ENCODE data around the gene CCT5.

CCT5 gene

DNA sequence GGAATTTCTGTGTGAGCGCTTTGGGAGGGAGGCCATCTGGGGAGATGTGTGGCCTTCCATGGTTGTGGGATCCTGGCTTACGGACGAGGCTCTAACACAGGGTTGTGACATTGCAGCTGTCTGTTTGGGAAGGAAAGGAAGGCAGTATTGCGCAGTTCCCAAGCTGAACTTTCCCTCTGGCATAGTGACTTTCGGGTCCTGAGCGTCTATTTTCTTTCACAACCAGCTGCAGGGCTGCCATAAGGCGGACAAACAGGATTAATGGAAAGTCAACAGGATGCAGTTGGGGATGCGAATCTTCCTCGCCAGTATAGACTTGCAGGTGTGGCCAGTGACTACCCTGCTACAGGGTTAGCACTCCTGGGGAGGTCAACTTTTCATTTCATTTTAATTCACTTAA, 25.9 kb downstream of the CCT5 start:
- TF ChIP-seq, protein P1, sequence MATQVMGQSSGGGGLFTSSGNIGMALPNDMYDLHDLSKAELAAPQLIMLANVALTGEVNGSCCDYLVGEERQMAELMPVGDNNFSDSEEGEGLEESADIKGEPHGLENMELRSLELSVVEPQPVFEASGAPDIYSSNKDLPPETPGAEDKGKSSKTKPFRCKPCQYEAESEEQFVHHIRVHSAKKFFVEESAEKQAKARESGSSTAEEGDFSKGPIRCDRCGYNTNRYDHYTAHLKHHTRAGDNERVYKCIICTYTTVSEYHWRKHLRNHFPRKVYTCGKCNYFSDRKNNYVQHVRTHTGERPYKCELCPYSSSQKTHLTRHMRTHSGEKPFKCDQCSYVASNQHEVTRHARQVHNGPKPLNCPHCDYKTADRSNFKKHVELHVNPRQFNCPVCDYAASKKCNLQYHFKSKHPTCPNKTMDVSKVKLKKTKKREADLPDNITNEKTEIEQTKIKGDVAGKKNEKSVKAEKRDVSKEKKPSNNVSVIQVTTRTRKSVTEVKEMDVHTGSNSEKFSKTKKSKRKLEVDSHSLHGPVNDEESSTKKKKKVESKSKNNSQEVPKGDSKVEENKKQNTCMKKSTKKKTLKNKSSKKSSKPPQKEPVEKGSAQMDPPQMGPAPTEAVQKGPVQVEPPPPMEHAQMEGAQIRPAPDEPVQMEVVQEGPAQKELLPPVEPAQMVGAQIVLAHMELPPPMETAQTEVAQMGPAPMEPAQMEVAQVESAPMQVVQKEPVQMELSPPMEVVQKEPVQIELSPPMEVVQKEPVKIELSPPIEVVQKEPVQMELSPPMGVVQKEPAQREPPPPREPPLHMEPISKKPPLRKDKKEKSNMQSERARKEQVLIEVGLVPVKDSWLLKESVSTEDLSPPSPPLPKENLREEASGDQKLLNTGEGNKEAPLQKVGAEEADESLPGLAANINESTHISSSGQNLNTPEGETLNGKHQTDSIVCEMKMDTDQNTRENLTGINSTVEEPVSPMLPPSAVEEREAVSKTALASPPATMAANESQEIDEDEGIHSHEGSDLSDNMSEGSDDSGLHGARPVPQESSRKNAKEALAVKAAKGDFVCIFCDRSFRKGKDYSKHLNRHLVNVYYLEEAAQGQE (IDR thresholded peaks at IDR 0.05; ENCODE audit: insufficient read depth in 1 of 2, low read depth in 2 of 2, low read length in 2 of 2), result no peak
- peak; percentile 78 for TF ChIP-seq FOXP2 (optimal IDR thresholded peaks at IDR 0.05; ENCODE audit: borderline replicate concordance, extremely low read depth, extremely low read length, insufficient read depth)

DNA sequence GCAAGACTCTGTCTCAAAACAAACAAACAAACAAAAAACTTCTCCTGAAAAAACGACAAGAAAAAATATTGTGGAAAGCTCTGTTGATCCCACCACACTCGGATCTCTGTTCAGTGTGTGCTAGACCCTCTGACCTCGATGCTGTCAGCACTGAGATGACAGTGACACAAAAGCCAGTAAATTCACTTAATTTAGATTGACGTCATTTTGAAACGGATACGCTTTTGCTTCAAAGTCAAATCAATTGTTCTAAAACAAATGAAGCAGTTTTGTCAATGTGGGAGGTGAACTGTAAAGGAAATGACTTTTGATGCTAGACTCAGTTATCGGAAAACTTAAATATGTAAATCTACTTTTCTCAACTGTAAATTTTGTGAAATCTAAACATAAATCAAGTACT, 26.6 kb downstream of the CCT5 start:
- no peak for TF ChIP-seq FOXP2 (optimal IDR thresholded peaks at IDR 0.05; ENCODE audit: borderline replicate concordance, extremely low read depth, extremely low read length, insufficient read depth)
- TF ChIP-seq POLR2AphosphoS5 (IDR thresholded peaks at IDR 0.05; ENCODE audit: low read depth, low read length), result no peak
- TF ChIP-seq TAF1 (IDR thresholded peaks at IDR 0.05; ENCODE audit: borderline replicate concordance, insufficient read depth, low read length), result no peak
- TF ChIP-seq, protein P1 (IDR thresholded peaks at IDR 0.05; ENCODE audit: insufficient read depth in 1 of 2, low read depth in 2 of 2, low read length in 2 of 2), result no peak
- no peak for TF ChIP-seq SIN3A (IDR thresholded peaks at IDR 0.05; ENCODE audit: borderline replicate concordance, insufficient read depth, low read length)

DNA sequence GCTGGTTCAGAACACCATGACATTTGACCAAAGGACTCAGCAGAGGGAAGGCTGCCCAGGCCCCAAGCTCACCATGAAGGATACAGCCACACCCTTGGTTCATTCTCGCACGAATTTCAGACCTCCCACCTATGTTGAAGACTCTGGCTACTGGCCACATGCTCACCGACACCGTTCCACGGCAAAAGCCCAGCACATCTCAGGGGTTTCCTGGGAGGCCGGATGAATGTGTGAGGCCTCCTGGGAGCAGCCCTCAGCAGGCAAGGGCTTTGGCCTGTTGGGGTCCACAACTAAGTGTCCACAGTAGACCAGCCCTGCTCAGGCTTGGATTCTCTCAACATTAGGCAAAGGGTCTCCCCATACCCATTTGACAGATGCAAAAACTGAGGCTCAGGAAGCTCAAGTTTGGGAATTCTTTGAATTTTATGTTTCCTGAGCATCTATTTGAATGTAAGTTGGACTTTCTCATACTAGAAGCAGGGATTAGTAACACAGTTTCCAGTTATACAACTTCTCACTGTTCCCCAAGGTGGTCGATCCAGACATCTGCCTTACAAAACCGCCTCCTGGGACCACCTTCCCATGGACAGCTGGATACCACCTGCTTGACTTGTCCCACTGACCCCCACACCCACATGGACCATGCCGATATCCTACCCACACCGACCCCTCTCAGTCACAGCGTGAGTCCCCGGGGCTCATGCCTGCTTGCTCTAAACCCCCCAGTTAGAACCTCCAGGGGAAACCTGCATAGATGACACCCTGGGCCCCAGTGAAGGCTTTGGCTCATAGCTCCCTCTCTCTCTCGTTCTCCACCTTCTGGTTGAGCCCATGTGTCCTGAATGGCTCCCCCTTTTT, 27.9 kb downstream of the CCT5 start:
- no peak for TF ChIP-seq POLR2AphosphoS5 (IDR thresholded peaks at IDR 0.05; ENCODE audit: low read depth, low read length)
- TF ChIP-seq TAF1 (IDR thresholded peaks at IDR 0.05; ENCODE audit: borderline replicate concordance, insufficient read depth, low read length), result no peak
- TF ChIP-seq, protein P1 (IDR thresholded peaks at IDR 0.05; ENCODE audit: insufficient read depth in 1 of 2, low read depth in 2 of 2, low read length in 2 of 2), result no peak
- no peak for TF ChIP-seq FOXP2 (optimal IDR thresholded peaks at IDR 0.05; ENCODE audit: borderline replicate concordance, extremely low read depth, extremely low read length, insufficient read depth)
- no peak for TF ChIP-seq SIN3A (IDR thresholded peaks at IDR 0.05; ENCODE audit: borderline replicate concordance, insufficient read depth, low read length)

DNA sequence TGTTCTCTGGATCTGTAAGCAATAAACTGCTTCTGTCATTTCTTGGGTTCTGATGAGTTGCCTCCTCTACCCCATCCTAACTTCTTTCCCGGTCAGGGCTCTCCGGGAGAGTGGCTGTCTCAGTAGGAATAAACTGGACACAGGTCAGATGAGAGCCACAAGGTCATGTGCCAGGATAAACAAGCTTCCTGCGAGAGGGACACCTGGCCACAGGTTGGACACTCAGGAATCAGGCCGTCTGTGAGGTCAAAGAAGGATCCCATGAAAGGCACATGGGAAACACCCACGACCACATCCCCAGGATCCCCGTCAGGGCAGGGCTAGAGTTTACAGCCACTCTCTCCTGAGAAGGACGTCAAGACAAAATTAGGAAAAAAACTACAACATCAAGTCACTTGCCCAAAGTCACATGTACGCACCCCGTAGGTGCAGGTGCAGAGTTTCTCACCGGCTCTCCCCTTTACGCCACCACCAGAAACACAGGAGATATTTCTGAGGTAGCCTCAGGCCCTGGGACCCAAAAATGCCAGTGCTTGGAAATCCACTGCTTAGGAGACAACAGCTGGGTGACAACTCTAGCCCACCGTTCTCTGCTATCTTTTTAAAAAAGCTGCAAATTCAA, 28.7 kb downstream of the CCT5 start:
- TF ChIP-seq POLR2AphosphoS5 (IDR thresholded peaks at IDR 0.05; ENCODE audit: low read depth, low read length) (no peak), TAF1 (IDR thresholded peaks at IDR 0.05; ENCODE audit: borderline replicate concordance, insufficient read depth, low read length) (no peak), FOXP2 (optimal IDR thresholded peaks at IDR 0.05; ENCODE audit: borderline replicate concordance, extremely low read depth, extremely low read length, insufficient read depth) (no peak), SIN3A (IDR thresholded peaks at IDR 0.05; ENCODE audit: borderline replicate concordance, insufficient read depth, low read length) (no peak)
- TF ChIP-seq, protein P1 (IDR thresholded peaks at IDR 0.05; ENCODE audit: insufficient read depth in 1 of 2, low read depth in 2 of 2, low read length in 2 of 2), result no peak
